Endothelial cell of coronary artery (primary cell): Measurements from ENCODE around the gene BRME1. TPM values are rescaled to one million over a fixed set of nuclear protein-coding genes. Genes with fewer than 3 reads are reported as not detected.

Experiments
- total RNA-seq: library from RNA; depleted of rRNA; stranded (reverse); fragments of >200 nt; gene quantifications from 2 replicates; pipeline ENCODE4 v1.2.3, GENCODE V29; 2014

The BRME1 gene
- 0.54 and 0.66 TPM in 2 replicates for total RNA-seq

DNA sequence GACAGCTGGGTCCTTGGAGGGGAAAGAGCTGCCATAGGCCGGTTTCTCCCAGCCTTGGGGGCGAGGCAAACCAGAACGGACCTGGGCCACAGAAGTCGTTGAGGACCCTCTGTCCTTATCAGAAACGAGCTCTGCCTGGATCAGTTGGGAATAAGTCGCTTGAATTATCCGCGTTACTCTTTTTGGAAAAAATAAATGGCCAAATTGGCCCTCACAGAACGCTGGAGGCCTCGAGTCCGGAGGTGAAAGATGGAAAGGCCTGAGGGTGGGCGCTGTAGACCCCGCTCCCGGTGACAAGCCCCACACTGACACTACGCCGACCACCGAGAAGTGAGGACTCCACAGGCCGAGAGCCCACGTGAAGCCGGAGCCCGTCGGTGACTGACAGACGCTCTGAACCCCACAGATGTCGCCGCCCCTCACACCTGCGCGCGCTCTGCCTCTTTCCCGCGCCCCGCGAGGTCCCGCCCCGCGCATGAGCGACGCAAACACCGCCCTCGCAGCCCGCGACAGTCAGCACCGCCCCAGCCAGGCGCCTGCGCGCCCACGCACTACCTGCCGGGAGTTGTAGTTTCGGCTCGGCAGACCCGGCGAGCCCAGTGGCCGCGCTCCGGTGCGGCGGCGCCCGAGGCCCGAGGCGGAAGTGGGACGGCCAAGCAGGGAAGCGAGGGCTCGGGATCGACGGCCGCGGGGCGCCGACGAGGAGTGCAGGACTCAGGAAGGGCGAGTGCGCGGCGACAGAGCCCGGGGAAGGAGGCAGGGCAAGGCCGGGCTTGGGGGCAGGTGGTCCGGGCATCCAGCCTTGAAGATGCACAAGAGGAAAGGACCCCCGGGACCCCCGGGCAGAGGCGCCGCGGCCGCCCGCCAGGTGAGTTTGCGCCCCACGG is at the start of gene BRME1, which contains the start of gene CC2D1A:
Gene BRME1 (minus strand): TSS at position 484 of the 887 bp plus-strand sequence. CDS start 1,225 bp downstream, outside the sequence.
Gene CC2D1A (plus strand): TSS at position 568 of the 887 bp plus-strand sequence. CDS start 241 bp downstream, at position 809.

DNA sequence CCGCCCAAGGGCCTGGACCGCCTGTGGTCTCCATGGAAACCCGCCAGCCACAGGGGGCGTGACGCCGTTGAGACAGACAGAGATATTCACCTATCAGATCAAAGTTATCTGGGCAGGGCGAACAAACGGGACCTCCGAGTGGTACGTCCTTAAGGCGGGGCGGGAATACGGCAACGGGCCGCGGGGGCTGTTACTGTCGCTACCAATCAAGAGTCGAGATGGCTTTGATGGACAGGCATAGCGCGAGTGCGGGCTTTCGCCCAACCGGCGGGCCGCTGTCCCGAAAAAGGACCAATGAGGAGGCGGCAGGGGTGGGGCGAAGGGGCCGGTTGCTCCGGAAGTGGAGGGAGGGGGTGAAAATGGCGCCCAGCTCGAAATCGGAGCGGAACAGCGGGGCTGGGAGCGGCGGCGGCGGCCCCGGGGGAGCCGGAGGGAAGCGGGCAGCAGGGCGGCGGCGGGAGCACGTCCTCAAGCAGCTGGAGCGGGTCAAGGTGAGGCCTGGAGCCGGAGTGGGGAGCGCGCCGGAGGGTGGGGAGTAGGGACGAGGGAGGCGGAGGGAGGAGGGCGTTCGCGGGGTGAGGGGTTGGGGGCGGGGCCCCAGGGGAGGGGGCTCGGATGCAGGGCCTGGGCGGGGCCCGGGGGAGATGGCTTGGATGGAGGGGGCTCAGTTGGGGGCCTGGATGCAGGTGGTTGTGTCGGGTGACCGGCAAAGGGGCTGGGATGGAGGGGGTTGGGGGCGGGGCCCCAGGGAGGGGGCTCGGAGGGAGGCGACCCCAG is 46.4 kb upstream of the BRME1 start, which contains the start of gene DCAF15:
Gene DCAF15 (plus strand): TSS at position 356 of the 777 bp plus-strand sequence. CDS start 4 bp downstream, at position 360.

DNA sequence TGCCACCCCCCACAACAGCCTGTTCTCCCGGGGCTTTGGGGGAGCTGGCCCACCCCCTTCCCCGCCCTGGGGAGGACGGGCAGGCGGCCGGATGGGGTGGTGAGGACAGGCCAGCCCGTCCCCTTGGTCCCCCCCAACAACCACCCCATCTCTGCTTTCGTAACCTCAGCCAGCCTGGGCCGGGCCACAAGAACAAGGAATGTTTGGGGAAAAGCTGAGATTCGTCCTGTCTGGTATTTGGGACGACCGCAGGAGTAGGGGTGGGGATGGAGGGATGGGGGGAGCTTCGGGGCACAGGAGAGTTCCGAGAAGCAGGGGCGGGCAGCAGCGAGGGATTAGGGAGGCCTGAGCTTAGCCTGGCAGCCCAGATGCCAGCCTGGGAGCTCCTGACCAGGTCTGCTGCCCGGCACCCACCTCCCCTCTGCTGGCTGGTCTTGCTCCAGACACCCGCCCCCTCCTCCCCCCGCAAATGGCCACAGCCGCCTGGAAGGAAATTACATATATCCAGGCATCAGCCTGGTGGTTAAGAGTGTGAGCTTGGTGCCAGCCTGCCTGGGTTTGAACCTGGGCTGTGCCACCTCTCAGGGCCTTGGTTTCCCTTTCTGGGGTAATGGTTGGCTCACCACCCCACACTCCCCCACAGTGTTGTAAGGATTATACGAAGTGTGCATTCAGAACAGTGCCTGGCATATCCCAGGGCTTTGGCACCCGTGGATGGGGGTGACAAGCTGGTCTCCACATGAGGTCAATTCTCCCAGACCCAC is 32.6 kb upstream of the BRME1 start, which contains the start of gene PODNL1:
Gene PODNL1 (minus strand): TSS at position 117 of the 764 bp plus-strand sequence. CDS start 236 bp downstream, outside the sequence.

DNA sequence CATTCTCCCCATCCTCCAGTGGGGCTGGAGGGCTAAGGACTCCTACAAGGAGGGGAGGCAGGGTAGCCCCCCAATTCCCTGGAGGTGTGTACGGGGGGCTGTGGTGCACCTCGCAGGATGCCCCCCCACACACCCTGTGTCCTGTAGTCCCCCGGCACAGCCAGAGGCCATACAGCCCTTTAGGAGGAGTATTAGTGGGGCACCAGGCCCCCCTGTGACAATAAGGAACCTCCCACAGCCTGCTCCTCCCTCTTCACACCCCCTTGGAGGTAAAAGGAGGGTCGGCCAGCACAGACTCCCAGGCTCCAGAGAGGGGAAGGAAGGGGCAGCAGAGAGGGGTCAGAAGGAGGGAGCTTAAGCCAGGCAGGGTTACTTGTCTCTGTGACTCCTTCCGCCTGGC is 29.1 kb downstream of the BRME1 start, which contains the start of gene NANOS3:
Gene NANOS3 (plus strand): TSS at position 301 of the 400 bp plus-strand sequence. CDS start 115 bp downstream, outside the sequence.

Other genes with a start within 250 kb of the BRME1 start
- 17.7 and 40.5 TPM in 2 replicates for gene MRI1, start 141.6 kb downstream of the BRME1 start, total RNA-seq
- gene C19orf53, start 131.7 kb downstream of the BRME1 start, total RNA-seq, result 60.2 and 62.2 TPM in 2 replicates
- 9.8 and 16.5 TPM in 2 replicates for gene ZSWIM4, start 110.7 kb downstream of the BRME1 start, total RNA-seq
- not detected in 2 replicates for gene NANOS3, start 29.0 kb downstream of the BRME1 start, total RNA-seq
- 5.4 and 7.2 TPM in 2 replicates for gene CC2D1A, start 84 bp upstream of the BRME1 start, total RNA-seq
- 0.09 TPM in 2 replicates for gene PODNL1, start 32.3 kb upstream of the BRME1 start, total RNA-seq
- 9.7 and 11.1 TPM in 2 replicates for gene DCAF15, start 46.4 kb upstream of the BRME1 start, total RNA-seq
- 2.8 and 3.4 TPM in 2 replicates for gene RFX1, start 100.2 kb upstream of the BRME1 start, total RNA-seq
- not detected in 2 replicates for gene RLN3, start 122.0 kb upstream of the BRME1 start, total RNA-seq
- 5.9 and 8.5 TPM in 2 replicates for gene IL27RA, start 125.6 kb upstream of the BRME1 start, total RNA-seq
- under 0.01 and 0.18 TPM in 2 replicates for gene PALM3, start 156.0 kb upstream of the BRME1 start, total RNA-seq
- 0.09 TPM in 2 replicates for gene MISP3, start 166.7 kb upstream of the BRME1 start, total RNA-seq
- gene C19orf67, start 179.7 kb upstream of the BRME1 start, total RNA-seq, result not detected in 2 replicates
- gene SAMD1, start 184.6 kb upstream of the BRME1 start, total RNA-seq, result 17.1 and 24.1 TPM in 2 replicates
- 35.7 and 45.3 TPM in 2 replicates for gene PRKACA, start 211.6 kb upstream of the BRME1 start, total RNA-seq
- 6.2 and 16.7 TPM in 2 replicates for gene ASF1B, start 230.5 kb upstream of the BRME1 start, total RNA-seq